ENCODE results near the gene BCL11B.

Gene BCL11B

DNA sequence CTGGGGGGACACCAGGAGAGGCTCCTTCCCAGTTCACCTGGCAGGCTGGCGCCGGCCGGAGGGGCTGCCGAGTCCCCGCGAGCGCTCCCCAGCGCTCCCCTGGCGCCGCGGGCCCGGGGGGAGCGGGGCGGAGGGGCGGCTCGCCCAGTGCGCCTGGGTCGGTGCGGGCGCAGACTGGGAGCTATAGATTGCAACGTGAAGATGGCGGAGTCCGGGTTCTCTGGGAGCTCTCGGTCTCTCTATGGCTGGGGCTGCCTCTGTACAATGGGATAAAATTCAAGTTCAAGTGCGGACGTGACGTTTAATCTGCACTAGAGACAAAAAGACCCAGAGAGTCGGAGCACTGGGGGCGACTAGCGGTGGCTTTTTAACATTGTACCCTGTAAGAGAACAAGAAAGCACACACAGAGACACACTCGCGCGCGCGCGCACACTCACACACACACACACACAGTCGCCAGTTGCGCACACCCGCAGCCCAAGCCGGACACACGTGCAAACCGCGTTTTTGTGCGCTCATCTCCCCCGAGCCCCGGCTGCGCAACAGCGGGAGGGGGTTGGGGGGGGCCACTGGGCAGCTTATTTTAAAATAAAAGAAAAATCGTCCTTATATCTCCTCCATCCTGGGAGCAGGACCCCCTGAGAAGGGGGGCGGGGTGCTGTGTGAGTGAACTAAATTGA lies at the start of gene BCL11B:
Gene BCL11B (minus strand): TSS at position 247 of the 681 bp plus-strand sequence. CDS start 979 bp downstream, outside the sequence.
- peak; percentile 60 for DNase-seq (ENCODE audit: low read depth)

DNA sequence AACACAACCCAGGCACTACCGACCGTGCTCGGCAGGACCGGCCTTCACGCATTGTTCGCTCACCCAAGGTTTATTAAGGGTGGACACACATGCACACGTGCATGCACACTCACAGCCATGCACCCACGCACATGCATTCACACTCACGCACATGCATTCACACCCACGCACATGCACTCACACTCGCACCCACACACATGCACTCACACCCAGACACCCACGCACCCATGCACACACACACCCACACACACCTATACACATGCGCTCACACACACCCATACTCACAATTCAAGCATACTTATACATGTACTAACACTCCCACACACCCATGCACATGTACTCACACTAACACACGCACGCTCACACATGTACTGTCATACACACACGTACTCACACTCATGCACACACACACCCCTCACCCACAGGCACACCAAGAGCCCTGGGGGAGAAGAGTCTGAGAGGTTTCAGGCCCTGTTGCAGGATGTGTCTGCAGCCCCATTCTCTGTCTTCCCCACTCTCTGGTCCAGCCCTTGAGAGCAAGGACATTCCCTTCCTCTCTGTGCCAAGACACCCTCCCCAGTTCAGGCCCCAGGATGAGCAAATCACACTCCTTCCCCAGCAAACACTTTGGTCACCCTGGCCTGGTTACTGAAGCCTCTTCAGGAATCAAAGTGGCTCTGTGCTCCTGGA lies 49.4 kb upstream of the BCL11B start:
- DNase-seq (ENCODE audit: low read depth): no peak

DNA sequence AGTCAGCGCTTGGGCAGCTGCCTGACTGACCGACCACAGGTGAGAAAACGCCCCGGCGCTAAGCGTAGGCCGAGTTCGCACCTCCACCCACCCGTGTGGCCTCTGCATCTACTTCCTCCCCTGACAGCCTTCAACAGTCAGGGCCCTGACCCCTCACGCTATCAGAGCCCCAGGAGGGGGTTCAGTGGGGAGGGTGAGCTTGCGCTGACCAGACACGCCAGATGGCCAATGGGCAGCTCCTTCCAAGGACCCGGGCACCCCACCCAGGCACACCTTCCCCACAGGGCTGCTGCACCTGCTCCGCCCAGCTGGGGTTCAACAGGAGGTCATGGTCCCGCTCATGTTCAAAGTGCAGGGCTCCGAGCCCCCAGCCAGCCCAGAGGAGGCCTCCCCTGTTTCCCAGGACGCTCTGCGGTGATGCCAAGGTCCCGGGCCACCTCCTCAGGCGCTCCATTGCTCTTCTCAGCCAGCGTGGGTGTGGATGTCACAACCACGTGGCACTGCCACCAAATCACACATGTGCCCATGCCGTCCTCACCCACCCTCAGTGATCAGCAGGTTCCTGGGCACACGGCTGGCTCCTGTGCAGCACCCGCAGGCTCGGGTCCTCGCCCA lies 48.7 kb upstream of the BCL11B start:
- DNase-seq (ENCODE audit: low read depth): no peak

DNA sequence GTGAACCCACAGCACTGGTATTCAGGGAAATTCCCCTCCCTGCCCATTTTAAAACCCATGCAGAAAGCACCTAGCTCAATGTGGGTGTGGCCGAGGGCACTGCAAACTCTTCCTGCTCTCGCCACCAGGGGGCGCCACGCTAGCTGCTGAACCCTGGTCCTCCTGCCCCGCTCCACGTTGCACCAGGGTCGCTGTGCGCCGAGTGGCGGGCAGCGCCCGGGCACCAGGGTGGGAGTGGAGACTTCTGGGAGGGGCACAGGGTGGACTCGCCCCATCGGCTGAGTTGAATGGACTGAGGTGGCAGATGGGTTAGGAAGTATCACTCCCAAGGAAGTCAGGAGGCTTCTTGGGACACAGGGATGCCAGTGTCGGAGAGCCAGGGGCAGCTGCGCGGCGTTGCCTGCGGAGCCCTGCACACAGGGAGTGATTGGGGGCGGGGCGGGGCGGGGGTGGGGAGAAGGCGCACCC lies 48.1 kb upstream of the BCL11B start:
- DNase-seq (ENCODE audit: low read depth): peak; percentile 2

DNA sequence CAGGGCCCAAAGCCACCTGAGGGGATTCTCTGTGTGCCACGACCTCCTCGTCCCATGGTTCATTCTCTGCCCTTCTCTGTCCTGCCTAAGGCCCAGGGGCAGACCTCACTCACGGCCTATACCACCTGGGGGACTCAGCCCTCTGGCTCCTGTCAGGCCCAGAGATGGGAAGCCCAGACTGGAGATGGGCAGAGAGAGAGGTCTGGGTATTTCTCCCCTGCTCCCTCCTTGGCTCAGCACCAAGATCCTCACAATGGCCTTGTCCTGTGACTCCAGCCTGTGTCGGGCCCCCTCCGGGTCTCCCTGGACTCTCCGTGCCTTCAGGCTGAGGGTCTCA lies 46.9 kb upstream of the BCL11B start:
- DNase-seq (ENCODE audit: low read depth): no peak

DNA sequence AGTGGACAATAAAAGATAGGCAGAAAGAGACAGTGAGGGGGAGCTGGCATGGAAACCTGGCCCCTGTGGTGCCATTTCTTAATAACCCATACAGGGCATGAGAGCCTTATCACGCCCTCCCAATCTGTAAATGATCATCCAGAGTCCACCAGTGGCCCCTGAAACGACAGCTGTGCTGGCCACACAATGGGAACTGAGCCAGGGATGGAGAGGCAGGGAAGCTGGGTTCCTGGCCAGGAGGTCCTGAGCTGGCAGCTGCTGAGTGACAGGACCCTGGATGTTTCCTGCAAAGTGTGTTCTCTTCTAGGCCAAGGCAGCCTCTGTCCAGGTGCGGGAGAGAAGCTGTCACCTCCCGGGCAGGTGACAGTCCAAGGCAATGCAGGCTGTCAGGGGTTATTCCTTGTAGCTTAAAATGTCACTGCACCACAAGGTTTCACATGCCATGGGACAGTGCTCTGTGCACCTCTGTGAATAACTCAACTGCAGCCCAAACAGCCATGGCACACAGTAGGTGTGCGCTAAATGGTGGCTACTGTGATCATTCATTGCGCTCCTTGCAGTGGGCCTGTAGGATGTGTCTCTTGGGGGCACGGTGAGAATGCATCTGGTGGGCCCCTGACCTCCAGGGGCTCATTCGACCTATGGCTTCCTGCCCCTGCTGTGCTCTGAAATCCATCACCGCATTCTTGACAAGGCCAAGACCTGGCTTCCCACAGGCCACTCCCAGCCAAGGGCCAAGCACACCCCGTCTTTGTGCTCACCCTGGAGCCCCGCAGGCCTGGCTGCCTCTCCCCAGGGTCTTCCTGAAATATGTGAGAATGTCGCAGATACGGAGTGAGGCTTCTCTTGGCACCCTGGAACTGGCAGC lies 46.3 kb upstream of the BCL11B start:
- no peak for DNase-seq (ENCODE audit: low read depth)

DNA sequence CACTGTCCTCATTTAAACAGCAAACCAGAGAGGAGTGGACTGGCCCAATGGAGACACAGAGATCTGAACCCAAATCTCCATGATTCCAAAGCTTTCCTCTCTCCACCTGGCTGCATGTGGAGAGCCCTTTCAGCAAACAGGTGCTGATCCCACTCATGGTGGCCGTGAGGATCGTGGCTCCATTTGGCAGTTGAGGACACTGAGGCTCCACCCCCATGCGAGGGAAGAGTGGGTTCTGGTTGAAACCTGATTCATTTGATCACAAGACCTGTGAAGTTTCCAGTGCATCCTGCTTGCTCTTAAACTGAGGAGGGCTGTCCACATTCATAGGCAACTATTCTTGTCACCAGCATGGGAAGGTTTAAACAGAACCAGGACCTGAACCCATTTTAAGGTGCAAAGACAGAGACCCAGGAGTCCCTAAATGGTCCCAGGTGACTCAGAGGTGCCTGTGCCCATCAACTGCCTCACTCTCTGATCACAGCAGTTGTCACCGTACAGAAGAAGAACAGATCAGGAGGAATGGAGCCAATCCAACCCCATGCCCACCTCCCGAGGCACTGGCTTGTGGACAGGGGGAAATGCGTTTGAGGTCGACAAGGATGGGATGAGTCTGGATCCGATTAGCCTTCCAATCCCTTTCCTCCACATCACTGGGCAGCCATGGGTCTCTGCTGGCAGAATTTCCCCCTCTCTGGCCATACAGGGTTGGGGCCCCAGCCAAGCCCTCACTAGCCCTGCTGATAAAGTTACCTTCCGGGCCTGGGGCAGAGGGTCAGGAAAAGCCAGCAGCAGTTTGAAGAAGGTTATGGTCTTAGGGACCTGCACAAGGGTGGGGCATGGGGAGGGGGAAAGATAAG lies 45.5 kb upstream of the BCL11B start:
- no peak for DNase-seq (ENCODE audit: low read depth)

DNA sequence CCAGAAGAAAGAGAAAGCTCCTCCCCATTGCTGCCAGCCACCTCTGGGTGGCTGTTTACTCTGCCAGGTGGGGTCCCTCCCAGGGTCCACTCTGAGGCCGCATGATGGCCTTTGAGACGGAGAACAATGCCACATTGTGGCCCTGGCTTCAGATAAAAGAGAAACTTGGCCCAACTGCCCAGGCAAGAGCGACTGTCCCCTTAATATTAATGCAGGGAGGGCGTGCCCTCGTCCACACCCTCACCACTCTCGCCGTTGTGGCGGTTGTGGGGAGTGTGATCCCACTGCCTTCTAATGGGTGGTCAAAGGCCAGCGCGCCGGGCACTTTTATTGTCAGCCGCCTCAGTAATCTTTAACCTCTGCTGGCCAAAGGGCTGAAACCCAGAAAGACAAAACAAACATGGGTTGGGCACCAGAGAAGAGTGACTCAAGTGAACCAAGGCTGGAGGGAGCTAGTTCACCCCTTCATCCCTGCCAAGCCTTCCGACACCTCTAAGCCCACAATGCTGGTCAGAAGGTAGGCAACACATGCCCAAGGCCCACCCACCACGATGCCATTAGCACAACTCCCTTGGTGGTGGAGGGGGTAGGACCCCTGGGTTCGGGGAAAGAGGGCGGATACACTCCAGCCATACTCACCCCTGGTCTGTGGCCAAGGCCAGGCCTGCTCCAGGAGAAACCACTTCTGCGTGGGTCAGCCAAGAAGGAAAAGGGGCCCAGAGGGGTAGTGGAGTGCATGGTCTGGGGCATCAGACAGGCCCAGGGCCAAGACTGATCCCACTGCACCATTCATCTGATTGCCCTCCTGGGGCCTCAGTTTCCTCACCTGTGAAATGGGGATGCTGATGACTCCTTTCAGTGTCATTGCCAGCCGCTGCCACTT lies 44.5 kb upstream of the BCL11B start:
- no peak for DNase-seq (ENCODE audit: low read depth)

DNA sequence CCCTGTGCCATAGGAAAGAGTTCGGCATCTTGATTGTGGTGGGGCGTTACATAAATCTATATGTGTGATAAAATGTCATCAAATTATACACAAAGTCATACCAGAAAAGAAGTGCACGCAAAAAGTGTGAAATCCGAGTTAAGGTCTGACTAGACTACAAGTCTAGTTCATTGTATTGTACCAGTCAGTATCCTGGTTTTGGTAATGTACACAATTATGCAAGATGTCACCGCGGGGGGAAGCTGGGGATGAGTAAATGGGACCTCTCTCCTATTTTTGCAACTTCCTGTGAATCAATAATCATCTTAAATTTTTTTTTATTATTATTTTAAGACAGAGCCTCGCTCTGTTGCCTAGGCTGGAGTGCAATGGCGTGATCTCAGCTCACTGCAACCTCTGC lies 43.2 kb upstream of the BCL11B start:
- DNase-seq (ENCODE audit: low read depth): no peak

DNA sequence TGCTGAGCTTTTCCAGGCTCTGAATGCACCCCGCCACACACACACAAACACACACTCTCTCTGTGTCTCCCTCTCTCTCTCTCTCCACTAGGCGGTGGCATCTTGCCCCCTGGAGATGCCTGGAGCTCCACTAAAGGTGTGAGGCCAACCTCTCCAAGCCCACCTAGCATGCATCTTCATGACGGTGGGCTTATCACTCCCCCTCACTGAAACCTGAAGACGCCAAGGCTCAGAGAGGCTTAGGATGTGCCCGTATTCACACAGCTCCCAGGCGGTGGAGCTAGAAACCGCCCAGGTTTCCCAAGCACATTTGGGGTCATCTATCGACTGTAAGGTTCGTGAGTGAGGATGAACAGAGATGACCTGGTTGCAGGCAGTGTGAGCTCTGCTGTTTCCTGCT lies 42.6 kb upstream of the BCL11B start:
- no peak for DNase-seq (ENCODE audit: low read depth)

DNA sequence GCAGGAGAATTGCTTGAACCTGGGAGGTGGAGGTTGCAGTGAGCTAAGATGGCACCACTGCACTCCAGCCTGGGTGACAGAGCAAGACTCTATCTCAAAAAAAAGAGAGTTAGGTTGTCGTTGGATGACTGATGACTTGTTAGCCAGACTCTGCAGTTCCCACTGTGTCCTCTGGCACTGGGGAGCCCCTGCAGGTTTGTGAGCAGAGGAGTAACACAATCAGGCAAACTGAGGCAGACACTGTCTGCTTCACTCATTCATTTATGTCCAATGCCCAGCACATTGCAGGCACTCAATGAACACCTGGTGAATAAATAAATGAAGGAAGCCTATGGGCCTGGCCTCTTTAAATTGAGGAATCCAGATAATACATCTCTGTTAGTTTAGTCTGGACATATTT lies 41.2 kb upstream of the BCL11B start:
- DNase-seq (ENCODE audit: low read depth): no peak

DNA sequence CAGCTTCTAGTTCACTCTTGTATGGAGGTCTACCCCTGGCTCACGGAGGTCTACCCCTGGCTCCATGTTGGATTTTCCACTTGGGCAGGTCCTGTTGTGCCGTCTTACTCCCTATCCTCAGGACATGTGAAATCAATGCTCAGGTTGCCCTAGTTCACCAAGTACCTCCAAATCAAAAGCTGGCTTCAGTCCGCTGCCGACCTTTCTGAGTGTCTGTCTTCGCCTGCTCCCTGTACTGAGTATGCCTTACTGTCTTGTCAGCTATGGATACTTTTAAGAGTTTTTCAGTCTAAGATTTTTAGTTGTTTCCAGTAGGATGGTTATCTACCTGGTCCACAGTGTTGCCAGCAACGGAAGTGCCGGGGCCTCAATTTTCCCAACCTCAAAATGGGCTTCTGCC lies 40.1 kb upstream of the BCL11B start:
- no peak for DNase-seq (ENCODE audit: low read depth)

DNA sequence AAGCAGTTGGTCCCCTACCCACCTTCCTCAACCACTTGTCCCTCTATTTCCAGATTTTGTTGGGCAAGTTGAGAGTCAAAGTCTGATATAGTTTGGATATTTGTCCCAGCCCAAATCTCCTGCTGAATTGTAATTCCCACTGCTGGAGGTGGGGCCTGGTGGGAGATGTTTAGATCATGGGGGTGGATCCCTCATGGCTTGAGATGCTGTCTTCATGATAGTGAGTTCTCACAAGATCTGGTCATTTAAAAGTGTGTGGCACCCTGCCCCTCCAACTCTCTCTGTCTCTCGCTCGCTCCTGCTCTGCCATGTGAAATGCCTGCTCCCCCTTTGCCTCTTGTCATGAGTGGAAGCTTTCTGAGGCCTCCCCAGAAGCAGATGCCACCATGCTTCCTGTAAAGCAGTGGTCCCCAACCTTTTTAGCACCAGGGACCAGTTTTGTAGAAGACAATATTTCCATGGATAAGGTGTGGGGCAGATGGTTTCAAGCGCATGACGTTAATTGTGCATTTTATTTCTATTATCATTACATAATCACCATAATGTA lies 37.3 kb upstream of the BCL11B start:
- no peak for DNase-seq (ENCODE audit: low read depth)

DNA sequence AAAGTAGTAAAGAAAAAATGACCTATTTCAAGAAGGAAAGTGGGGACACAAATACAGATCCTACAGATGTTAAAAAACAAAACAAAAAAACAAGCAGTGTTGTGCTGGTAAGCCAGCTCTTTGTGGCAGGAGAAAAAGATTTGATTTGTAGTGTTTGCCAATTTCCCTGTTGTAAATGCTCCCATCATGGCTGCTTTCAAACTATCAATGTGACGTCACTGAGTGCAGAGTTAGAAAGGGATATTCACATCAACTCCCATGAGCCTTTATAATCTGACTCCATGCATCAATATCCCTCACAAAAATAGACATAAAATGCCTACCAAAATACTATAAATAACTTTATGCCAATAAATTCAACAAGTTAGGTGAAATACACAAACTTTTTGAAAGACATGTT lies 32.2 kb upstream of the BCL11B start:
- no peak for DNase-seq (ENCODE audit: low read depth)

DNA sequence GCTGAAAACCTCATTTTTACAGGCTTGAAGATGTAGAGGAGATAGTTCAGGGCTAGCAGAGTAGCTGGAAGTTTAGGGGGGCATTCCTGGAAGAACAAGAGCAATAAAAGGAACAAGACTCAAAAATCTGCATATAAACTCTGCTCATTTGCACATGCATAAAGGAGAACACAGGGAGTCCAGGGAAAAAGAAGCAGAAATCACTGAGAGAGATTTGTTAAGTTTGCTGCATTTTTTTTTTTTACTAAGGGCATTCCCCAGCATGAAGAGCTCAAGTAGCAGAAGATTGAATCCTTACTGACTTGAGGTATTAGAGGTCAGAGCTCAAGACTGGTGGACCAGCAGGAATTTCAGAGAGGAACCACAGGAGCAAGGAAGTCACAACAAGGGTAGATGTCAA lies 28.2 kb upstream of the BCL11B start:
- no peak for DNase-seq (ENCODE audit: low read depth)

DNA sequence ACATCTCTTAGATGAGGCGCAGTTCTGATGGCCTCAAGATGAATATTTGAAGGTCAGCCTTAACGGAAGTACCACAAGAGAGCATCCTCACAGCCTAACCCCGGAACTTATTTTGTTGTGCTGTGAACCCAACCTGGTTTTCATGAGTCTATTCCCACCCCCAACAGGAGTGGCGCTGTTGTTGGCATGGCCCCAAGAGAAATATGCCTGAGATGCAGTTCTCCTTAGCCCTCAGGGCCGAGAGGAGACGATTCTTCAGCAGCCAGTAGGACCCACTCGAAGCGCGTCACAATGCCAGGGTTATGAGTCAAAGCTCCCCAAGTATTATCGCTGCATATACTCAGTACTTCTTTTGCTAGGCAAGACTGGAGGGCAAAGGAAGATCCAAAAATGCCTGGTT lies 24.5 kb upstream of the BCL11B start:
- no peak for DNase-seq (ENCODE audit: low read depth)

DNA sequence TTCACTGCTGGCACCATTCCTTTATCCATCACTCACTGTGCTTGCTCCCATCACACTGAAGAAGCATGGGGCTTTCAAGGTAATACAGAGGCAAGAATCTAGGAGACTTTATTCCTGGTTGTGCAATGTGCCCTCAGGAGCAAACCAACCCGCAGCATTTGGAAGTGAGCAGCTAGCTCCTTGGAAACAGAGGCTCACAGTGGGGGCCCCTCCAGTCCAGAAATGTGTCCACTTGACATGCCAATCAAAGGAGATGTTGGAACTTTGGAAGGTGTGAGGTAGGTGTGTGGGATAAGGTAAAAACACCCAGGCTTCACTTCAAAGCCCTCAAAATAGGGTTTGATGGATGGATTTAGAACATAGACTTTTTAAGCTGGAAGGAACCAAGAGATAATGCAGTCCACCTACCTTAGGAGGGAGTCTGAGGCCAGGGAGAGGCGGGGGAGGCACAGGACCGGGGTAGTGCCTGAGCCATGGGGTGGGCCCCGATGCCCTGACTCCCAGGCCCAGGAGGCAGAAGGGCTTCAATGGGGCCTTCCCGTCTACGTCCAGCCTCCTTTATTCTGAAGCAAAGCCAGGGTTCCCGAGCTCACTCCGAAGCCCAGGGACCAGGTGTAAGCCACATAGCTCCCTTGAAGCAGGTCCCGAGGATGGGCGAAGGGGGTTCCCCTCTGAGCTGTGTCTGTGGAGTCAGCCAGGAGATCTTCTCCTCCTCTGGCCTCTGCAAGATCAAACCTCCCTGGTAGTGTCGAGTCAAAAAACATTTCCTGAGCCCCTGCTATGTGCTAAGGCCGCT lies 17.6 kb upstream of the BCL11B start:
- DNase-seq (ENCODE audit: low read depth): no peak

DNA sequence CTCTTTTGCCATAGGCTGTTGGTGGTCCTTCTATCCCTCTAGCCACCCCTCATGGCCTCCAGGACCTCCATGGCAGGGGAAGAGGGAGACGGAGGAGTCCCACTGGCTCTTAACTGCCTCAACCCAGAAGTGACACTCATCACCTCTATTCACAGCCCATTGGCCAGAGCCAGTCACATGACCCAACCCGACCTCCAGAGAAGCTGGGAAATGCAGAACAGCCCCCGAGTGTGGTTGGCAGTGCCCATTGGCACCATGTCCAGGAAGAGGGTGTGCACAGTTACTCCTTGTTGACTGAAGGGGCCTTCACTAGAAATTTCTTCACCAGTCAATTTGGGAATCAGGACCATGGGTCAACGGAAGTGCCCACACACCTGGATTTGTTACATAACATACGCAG lies 17.0 kb upstream of the BCL11B start:
- DNase-seq (ENCODE audit: low read depth): no peak

DNA sequence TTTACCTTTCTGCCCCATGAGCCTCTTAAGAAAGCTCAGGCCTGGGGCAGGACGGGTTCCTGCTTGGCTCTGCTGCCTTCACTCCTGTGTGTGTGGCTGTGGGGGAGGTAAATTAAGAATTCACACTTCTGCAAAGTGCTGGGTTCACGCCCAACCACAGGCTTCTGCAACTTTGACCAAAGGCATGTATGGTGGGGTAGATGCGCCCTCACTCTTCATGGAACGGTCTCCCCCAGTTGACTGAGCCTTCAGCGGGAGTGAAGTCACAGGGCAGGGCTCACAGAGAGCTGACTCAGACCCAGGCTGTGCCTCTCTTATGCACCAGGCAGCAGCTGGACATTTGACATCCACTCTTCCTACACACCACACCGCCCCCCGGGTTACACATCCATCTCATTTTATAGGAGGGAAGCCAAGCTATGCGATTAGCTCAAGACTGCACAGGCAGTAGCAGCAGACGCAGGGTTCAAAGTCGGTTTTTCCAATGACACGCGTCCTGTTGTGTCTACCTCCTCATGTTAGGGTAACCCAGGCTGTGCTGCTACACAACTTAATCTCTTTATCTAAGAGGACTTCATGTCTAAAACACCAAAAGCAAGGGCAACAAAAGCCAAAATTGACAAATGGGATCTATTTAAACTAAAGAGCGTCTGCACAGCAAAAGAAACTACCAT lies 15.4 kb upstream of the BCL11B start:
- no peak for DNase-seq (ENCODE audit: low read depth)
